ENCODE measurements around the gene RING1.
A peak's percentile ranks its signal among the peaks of the same experiment; 100 is the strongest.

RING1 gene

DNA sequence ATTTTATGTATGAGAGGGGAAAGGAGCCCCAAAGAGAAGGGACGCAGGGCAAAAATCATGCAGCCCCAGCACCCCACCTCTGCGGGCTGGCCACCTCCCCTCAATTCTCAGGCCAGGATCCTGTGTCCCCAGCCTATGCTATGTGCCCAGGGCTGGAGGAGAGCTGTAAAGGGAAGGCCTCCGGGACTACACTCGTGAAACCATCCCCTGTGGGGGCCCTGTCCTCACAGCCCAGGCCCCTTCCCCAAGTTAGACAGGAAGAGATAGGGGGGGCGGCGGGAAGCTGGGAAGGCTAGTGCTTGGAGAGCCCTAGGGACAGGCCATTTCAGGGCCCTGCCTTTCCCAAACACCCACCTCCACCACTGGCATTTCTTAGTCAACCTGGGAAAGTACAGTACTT, 14.7 kb upstream of the RING1 start:
- DNase-seq: no peak

DNA sequence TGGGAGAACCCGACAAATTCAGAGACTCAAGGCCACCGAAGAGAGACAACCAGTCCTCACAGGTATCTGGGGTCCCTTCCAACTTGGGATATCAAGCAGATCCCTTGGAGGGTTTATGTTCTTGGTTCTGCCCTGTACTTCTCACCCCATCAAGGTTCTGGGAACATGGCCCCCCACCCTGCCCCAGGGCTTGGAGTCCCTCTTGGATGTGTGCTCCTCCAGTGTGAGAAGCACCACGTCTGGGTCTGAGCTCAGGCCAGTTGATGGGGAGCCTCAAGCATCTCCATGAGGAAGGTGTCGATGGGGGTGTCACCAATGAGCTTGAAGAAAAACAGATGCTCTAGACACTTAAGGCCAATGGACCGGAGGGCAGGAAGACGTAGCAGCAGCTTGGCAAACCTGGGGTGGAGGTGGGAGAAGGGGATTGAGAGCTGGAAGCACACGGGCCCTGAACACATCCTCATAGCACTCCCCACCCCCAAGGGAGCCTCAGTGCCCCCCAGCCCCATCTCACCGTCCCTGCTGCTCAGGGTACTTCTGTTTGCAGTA, 13.8 kb upstream of the RING1 start:
- DNase-seq: no peak

DNA sequence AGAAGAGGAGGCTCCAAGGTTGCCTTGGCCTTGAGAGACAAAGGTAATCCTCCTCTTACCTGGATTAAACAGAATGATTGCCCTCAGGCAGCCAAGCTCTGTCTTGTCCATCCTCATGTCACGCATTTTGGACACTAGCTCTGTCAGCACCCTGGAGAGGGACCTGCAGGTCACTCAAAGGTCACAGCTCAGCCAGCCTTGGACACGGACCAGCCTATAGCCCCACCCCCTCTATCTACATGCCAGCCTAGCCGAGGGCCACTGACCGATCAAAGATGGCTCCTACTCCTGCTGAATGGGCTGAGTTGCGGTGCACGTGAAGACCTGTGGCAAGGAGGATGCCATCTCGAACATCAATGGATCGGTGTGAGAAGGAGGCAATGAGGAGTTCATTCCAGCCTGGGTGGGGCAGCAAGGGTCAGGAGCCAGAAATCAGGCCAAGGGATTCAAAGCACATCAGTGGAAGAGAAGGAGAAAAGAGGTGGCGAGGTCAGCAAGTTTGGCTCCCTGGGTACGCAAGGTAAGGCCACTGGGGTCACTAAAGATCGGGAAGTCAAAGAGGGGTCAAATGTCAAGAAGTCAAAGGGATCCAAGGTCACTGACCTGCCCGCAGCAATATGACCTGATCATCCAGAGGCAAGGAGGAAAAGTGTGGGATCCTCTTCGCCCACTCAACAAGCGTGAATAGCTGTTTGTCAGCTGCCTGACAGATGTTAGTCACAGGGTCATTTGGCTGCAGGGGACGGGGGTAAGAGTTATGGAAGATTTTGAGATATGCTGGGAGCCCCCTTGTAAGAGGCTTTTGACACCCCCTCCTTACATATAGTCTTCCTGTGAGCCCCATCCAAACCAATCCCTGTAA, 12.8 kb upstream of the RING1 start:
- DNase-seq: no peak

GRCh38 chr6:33197431-33198048, 10.8 kb upstream of the RING1 start:
- peak; percentile 51 for DNase-seq

DNA sequence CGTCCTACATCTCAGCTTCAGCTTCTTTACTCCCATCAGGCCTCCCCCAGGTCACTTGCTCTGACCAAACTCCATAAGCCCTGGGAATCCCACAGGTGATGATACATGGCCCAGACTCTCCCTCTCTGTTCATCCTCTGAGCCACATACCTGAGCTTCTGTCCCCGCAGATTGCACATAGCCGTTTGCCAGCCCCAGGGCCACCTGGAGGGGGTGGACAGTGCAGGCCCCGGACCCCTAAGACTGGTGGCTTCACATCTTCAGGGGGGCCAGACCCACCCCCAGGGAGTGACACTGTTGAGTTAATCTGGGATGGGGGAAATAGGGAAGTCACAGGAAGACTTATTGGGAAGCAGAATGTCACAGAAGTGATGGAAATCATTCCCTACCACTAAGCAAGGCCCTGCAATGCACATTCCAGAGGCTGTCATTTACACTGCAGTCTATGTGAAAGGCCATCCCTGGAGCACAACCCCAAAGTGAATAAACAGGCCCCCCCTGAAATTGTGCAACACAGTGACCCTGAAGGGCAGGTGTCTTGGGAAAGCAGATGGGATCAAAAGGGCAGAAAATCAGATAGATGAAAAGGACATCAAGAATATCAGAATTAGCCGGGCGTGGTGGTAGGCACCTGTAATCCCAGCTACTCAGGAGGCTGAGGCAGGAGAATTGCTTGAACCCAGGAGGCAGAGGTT, 10.0 kb upstream of the RING1 start:
- DNase-seq: no peak

DNA sequence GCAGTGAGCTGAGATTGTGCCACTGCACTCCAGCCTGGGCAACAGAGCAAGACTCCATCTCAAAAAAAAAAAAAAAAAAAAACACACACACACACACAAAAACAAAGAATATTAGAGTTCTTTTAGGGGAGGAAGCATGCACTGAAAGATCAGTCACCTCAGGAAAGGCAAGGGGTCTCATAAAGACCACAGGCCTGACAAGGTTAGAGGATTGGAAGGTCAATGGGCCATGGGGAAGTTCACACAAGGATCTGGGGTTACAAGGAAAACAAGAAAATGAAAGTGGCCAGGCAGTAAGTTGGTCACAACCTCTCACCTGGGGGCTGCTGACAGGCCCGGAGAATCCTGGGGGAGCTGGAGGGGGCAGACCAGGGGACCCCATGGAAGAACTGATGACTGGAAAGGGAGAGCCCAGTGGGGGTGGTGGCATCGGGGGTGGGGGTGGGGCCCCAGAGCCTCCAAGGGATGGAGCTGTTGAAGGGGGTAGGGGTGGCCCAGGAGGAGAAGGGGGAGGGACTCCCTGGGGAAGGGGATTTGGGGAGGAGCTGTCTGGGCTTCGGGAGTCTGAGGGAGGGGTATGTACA, 9.4 kb upstream of the RING1 start:
- DNase-seq: no peak

- peak; percentile 45 for DNase-seq
Measured at GRCh38 chr6:33199687-33200218, 8.5 kb upstream of the RING1 start.

DNA sequence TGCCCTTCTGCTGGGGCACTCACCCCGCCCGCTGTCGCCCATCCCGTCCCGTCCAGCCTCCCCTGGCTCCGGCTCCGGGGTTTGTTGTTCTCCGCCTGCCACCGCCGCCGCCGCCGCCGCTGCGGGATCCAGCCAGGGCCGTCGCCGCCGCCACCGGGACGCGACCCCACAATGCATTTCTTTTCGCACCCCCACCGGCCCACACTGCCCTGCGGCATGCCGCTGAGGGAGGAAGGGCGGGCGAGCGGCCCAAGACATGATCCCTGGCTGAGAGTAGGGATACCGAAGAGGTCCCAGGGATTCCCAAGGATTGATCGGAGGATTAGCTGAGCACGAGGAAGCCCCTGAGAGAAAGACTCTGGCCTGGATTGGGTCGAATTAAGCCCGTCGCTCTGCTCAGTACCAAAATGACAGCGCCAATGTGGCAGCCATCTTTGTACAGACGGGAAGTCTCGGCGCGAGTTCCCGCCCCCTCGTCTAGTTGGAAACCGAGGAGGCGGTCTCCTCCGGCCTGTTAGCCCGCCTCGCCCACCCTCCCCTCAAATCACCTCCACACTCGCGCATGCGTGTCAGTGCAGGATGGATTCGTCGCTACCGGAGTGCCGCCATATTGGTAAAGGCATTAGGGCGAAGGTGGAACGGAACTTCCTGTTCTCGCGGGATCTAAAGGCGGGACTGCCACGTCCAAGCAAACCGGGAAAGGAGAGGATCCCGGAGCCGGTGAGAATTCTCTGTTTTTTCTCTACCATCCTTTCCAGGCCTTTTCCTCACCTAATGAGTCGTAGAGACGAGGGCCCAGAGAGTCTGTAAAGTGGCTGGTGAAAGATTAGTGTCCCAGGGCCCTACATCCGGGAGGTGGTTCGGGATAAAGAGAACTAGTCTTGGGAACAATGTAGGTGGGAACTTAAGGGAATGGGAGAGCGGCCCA, 7.8 kb upstream of the RING1 start, which contains the start of the genes RXRB and SLC39A7:
RXRB (minus strand) TSS at position 447 of the 928 bp plus-strand sequence; CDS start at position 258, 189 bp downstream.
SLC39A7 (plus strand) TSS at position 649 of the 928 bp plus-strand sequence. CDS start 379 bp downstream, outside the sequence.
- DNase-seq: peak; percentile 99

GRCh38 chr6:33201147-33201545, 7.2 kb upstream of the RING1 start:
- DNase-seq: no peak

GRCh38 chr6:33201935-33202334, 6.4 kb upstream of the RING1 start:
- DNase-seq: no peak

GRCh38 chr6:33202799-33203198, 5.5 kb upstream of the RING1 start:
- DNase-seq: no peak

DNA sequence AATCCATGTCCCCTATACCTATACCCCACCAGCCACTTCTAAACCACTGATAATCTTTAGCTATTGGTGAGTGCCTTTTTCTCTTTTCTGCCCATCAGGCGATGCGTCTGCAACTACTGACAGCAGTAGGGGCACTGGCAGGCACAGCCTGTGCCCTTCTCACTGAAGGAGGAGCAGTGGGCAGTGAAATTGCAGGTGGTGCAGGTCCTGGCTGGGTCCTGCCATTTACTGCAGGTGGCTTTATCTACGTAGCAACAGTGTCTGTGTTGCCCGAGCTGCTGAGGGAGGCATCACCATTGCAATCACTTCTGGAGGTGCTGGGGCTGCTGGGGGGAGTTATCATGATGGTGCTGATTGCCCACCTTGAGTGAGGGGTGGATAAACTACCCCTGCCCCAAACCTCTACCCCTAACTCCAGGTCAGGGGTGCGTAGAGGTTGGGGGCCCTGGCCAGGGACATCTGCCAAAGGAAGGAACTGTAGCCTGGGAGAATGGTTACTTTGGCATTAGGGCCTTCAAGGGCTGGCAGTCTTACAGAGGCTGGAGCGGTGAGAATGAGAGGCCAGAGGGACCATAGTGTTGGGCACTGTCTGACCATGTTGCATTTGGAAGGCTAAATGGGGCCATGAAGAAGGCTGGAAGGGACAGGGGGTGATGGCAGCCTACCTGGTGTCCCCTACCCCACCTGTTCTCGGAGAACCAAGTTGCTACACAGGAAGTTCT, 4.7 kb upstream of the RING1 start:
- DNase-seq: no peak

DNA sequence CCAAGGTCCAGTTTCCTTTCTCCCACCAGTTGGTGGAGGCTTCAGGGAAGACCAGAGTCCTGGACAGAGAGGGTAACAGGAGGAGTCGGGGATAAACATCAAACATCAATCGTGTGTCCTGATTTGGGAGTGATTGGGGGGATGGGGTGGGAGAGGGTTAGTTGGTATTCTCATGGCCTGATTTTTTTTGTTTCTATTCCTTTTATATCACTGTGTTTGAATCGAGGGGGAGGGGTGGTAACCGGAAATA, 4.2 kb upstream of the RING1 start:
- no peak for DNase-seq

GRCh38 chr6:33204415-33205190, 3.7 kb upstream of the RING1 start, which contains the start of gene HSD17B8:
HSD17B8 (plus strand) TSS chr6:33204655; CDS start chr6:33204669, 14 bp downstream.
- DNase-seq: peak; percentile 91

GRCh38 chr6:33205191-33206026, 2.9 kb upstream of the RING1 start:
- peak; percentile 57 for DNase-seq

DNA sequence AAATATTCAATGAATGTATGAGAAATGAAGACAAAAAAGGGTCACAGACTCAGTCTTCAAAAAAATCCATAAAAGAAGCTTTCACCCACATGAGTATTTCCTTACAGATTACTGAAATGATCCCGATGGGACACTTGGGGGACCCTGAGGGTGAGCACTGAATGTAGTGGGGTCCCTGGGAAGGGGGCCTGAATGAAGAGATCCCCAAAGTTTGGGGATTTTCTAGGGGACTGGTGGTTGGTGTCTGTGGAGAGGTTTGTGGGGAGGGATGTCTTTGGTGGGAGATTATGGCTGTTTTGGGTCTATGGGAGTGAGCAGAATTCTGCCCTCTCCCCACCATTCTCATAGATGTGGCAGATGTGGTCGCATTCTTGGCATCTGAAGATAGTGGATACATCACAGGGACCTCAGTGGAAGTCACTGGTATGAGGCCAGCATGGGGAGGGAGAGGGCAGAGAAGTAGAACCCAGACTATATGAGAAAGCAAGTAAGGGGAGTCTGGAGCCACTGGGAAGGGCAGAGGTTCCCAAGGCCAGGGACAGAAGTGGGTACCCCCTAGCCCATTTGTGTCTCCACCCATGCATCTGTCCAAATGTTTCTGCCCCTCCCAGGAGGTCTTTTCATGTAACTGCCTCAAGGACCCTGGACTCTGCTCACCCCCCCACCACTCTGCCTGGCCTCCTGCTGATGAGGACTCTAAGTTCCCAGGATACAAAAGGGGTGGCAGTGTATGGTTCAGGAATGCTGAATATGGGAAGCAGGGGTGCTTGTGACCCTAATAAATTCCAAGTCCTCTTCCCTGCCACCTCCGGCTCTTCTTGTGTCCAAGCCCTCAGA, 2.1 kb upstream of the RING1 start:
- peak; percentile 32 for DNase-seq

GRCh38 chr6:33206864-33207551, 1.3 kb upstream of the RING1 start:
- DNase-seq: peak; percentile 31

Data from fibroblast of skin of abdomen (primary cell).